ENCODE measurements around the gene ATP6V0A4.
A peak's percentile ranks its signal among the peaks of the same experiment; 100 is the strongest.

ATP6V0A4 gene

GRCh38 chr7:138666385-138666784 lies 131.6 kb downstream of the ATP6V0A4 start:
- peaks cover 19% of the 10 kb centered on the region for H3K4me1 ChIP-seq
- no peaks in the 10 kb centered on the region for H3K9me3 ChIP-seq
- H3K4me3 ChIP-seq (ENCODE audit: low read depth, low read length): no peak overlapping the region
- H3K27me3 ChIP-seq: no peaks in the 10 kb centered on the region
- no peak for DNase-seq
- H3K36me3 ChIP-seq: no peaks in the 10 kb centered on the region
- TF ChIP-seq, protein P1, sequence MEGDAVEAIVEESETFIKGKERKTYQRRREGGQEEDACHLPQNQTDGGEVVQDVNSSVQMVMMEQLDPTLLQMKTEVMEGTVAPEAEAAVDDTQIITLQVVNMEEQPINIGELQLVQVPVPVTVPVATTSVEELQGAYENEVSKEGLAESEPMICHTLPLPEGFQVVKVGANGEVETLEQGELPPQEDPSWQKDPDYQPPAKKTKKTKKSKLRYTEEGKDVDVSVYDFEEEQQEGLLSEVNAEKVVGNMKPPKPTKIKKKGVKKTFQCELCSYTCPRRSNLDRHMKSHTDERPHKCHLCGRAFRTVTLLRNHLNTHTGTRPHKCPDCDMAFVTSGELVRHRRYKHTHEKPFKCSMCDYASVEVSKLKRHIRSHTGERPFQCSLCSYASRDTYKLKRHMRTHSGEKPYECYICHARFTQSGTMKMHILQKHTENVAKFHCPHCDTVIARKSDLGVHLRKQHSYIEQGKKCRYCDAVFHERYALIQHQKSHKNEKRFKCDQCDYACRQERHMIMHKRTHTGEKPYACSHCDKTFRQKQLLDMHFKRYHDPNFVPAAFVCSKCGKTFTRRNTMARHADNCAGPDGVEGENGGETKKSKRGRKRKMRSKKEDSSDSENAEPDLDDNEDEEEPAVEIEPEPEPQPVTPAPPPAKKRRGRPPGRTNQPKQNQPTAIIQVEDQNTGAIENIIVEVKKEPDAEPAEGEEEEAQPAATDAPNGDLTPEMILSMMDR (IDR thresholded peaks at IDR 0.05; ENCODE audit: low read depth, low read length): no peak

DNA sequence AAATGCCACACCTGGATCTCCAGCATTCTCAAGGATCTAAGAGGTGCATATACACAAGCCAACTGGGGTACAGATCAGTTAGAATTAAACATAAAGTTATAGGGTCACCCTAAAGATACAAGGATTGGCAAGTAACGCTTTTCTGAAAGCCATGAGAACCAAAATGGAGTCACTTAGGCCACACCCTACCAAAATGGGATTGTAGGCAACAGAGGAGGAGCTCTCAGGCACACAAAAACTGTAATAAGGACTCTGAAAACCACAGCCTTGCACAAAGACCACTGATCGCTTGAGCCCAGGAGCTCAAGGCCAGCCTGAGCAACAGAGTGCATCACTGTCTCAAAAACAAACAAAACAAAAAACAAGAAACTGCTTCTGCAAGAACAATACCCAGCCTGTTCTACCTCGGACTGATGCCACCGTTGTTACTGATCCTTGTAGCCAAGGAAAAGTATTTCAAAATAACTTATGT lies 132.3 kb downstream of the ATP6V0A4 start:
- TF ChIP-seq, protein P1 (IDR thresholded peaks at IDR 0.05; ENCODE audit: low read depth, low read length): no peak

GRCh38 chr7:138665249-138665648 lies 132.7 kb downstream of the ATP6V0A4 start:
- no peak overlapping the region for H3K4me3 ChIP-seq (ENCODE audit: low read depth, low read length)
- TF ChIP-seq, protein P1 (IDR thresholded peaks at IDR 0.05; ENCODE audit: low read depth, low read length): no peak
- no peaks in the 10 kb centered on the region for H3K36me3 ChIP-seq
- DNase-seq: no peak
- H3K4me1 ChIP-seq: peaks cover 19% of the 10 kb centered on the region
- H3K9me3 ChIP-seq: no peaks in the 10 kb centered on the region
- no peaks in the 10 kb centered on the region for H3K27me3 ChIP-seq

More for the DNA sequence above, 132.3 kb downstream of the ATP6V0A4 start:
- Histone ChIP-seq H3K27me3 (no peaks in the 10 kb centered on the region), H3K4me1 (peaks cover 19% of the 10 kb centered on the region), H3K9me3 (no peaks in the 10 kb centered on the region), H3K4me3 (ENCODE audit: low read depth, low read length) (no peak overlapping the region), H3K36me3 (no peaks in the 10 kb centered on the region)
- no peak for DNase-seq

GRCh38 chr7:138663725-138664710 lies 134.0 kb downstream of the ATP6V0A4 start:
- peak overlapping the region; percentile 71 for H3K4me3 ChIP-seq (ENCODE audit: low read depth, low read length)
- H3K36me3 ChIP-seq: no peaks in the 10 kb centered on the region
- peak; percentile 12 for DNase-seq
- TF ChIP-seq, protein P1 (IDR thresholded peaks at IDR 0.05; ENCODE audit: low read depth, low read length): no peak
- no peaks in the 10 kb centered on the region for H3K9me3 ChIP-seq
- no peaks in the 10 kb centered on the region for H3K27me3 ChIP-seq
- peaks cover 19% of the 10 kb centered on the region for H3K4me1 ChIP-seq

DNA sequence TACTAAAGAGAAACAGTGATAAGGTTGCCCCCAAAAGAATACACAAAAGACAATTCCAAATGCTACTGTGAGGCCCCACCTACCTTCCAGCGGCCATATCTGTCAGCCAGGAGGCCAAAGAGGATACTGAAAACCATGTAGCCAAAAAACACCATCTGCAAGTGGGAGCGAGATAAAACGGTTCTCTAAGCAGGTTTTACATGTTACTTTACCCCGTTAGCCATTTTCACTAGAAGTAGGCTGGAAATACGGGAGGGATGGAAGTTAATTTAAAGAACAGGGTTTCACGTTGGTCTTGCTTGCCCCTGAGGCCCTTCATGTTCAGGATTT lies 135.0 kb downstream of the ATP6V0A4 start:
- Histone ChIP-seq H3K36me3 (no peaks in the 10 kb centered on the region), H3K4me3 (ENCODE audit: low read depth, low read length) (no peak overlapping the region), H3K4me1 (peaks cover 19% of the 10 kb centered on the region), H3K9me3 (no peaks in the 10 kb centered on the region), H3K27me3 (no peaks in the 10 kb centered on the region)
- no peak for DNase-seq
- TF ChIP-seq, protein P1 (IDR thresholded peaks at IDR 0.05; ENCODE audit: low read depth, low read length): no peak

Data from BE2C (cell line).